GM12865 (cell line): Measurements from ENCODE around the gene FBXW7.

ENCODE experiments used
- DNase-seq: peaks from one replicate; pipeline ENCODE4 v3.0.0; 2010; ENCODE audit warnings: low read depth
- H3K4me3 ChIP-seq: 2 replicates; pipeline ENCODE4 v1.5.1; 2011; ENCODE audit warnings: mild to moderate bottlenecking, low read depth, low read length, control low read depth
- CTCF ChIP-seq: IDR thresholded peaks from 2 replicates; pipeline ENCODE4 v1.5.1; 2011; ENCODE audit warnings: low read length, control low read depth, low read depth, inconsistent platforms; ENCODE audit not compliant: insufficient read depth; ENCODE audit errors: missing control alignments

Gene FBXW7

GRCh38 chr4:152344001-152344400 is 191.9 kb downstream of the FBXW7 start:
- H3K4me3 ChIP-seq, result no peak overlapping the region
- DNase-seq, result no peak
- no peak for TF ChIP-seq CTCF

GRCh38 chr4:152342293-152342692 is 193.6 kb downstream of the FBXW7 start:
- no peak for DNase-seq
- no peak for TF ChIP-seq CTCF
- H3K4me3 ChIP-seq, result no peak overlapping the region

DNA sequence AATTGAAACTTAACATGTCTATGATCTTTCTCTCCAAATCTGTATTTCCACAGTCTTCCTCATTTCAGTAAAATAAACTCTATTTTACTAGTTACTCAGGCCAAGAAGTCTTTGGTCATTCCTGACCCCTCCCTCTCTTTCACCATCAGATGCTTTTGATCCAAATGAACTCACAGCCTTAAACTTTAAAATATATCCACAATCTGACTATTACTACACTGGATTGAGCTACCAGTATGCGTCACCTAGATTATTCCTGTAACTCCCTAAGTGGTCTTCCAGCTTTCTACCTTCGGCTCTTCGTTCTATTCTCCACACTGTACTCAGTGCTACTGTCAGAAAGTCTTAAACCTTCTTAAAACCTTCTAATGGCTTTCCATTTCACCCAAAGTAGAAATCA is 195.1 kb downstream of the FBXW7 start:
- TF ChIP-seq CTCF, result no peak
- no peak for DNase-seq
- no peak overlapping the region for H3K4me3 ChIP-seq

DNA sequence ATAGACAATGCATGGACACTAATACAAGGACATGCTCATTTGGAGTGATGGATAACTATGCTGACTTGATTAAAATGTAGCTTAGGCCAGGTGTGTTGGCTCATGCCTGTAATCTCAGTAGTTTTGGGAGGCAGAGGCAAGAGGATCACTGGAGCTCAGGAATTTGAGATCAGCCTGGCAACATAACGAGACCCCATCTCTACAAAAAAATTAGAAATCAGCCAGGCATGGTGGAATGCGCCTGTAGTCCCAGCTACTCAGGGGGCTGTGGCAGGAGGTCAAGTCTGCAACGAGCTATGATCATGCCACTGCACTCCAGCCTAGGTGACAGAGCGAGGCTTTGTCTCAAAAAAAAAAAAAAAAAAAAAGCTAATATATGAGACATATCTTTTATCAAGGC is 196.3 kb downstream of the FBXW7 start:
- H3K4me3 ChIP-seq, result no peak overlapping the region
- no peak for DNase-seq
- TF ChIP-seq CTCF, result no peak

DNA sequence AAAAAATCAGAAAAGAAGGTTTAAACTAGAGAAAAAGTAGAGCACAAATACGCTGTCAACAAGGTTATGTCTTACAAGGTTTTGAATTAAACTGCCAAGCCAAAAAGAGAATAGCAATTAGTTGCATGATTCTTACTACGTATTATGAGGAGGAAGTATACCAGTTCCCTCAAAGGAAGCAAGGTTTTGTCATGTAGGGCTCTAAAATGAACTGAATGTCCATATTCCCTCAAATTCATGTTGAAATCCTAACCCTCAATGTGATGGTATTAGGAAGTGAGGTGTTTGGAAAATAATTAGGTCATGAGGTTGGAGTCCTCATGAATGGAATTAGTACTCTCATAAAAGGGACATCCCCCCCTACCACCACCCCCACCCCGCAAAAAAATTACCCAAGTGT is 201.0 kb downstream of the FBXW7 start:
- no peak for DNase-seq
- no peak for TF ChIP-seq CTCF
- H3K4me3 ChIP-seq, result no peak overlapping the region

DNA sequence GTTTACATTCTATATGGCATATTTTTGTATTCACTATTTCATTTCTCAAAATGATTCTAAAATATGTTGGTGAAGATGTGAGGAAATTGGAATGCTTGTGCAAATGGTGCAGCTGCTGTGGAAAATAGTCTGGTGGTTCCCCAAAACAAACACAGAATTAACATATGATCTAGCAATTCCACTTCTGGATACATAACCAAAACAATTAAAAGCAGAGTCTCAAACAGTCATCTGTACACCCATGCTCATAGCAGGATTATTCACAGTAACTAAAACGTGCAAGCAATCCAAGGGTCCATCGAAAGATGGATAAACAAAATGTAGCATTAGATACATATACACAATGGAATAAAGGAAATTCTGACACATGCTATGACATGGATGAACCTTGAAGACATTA is 204.8 kb downstream of the FBXW7 start:
- no peak for TF ChIP-seq CTCF
- DNase-seq, result no peak

GRCh38 chr4:152328582-152328981 is 207.3 kb downstream of the FBXW7 start:
- no peak overlapping the region for H3K4me3 ChIP-seq
- no peak for TF ChIP-seq CTCF
- DNase-seq, result no peak

More for the DNA sequence above, 204.8 kb downstream of the FBXW7 start:
- H3K4me3 ChIP-seq, result no peak overlapping the region
